ENCODE results near the gene KCNQ1. TPM values are rescaled to one million over a fixed set of nuclear protein-coding genes. Genes with fewer than 3 reads are reported as not detected.

Gene KCNQ1
- total RNA-seq, 1 experiment from 2014 or later: 10.7 TPM

DNA sequence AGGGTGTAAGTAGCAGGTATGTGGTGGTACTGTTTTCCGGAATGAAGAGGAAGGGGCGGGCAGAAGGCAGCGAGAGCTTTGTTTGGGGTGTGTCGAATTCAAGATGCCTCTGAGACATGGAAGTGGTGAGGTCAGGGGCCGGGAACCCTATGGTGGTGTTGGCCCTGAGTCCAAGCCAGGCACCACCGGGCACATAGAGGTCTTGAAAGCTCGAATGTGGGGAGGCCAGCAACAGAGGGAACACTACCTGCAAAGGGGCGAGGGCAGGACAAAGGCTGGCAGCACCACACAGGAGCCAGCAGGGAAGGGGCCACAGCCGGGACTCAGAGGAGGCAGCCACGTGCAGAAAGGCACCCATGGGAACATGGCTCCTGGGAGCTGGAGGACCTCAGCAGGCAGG lies 383.0 kb downstream of the KCNQ1 start:
- Histone ChIP-seq H2AFZ (ENCODE audit: low read depth, low read length, poor library complexity, severe bottlenecking) (no peak overlapping the region), H3K27me3 (ENCODE audit: insufficient read depth, low read length) (no peaks in the 10 kb centered on the region), H3K27ac (ENCODE audit: low read depth, low read length) (no peak overlapping the region), H4K20me1 (ENCODE audit: insufficient read depth) (no peaks in the 10 kb centered on the region), H3K4me3 (replicated peaks in 1 of 2; ENCODE audit: low read depth in 1 of 2, low read length in 2 of 2) (no peak overlapping the region), H3K36me3 (ENCODE audit: control insufficient read depth in 1 of 2, insufficient read depth in 2 of 2, low read length in 2 of 2) (no peaks in the 10 kb centered on the region), H3K4me1 (ENCODE audit: control insufficient read depth in 1 of 2, insufficient read depth in 2 of 2, low read length in 2 of 2) (no peaks in the 10 kb centered on the region), H3K9ac (ENCODE audit: low read length) (no peak overlapping the region), H3K4me2 (ENCODE audit: low read length) (no peak overlapping the region), H3K79me2 (ENCODE audit: insufficient read depth, low read length) (no peaks in the 10 kb centered on the region), H3K9me2 (ENCODE audit: insufficient read depth) (no peaks in the 10 kb centered on the region), H3K9me3 (ENCODE audit: control insufficient read depth in 1 of 2, insufficient read depth in 1 of 2, low read depth in 1 of 2, low read length in 2 of 2) (peaks cover 8 to 10% of the 10 kb centered on the region in 2 experiments; a peak in 3 of 4 replicates)
- ChIA-PET POLR2A (no interaction called here), RAD21 (ENCODE audit: low non-redundant PET in 1 of 2, low total read pairs in 2 of 2, uncharacterized antibody in 2 of 2, unreplicated experiment in 2 of 2) (no interaction called here), CTCF (no interaction called here)
- DNase-seq (ENCODE audit: low read depth, low spot score): no peak
- intact Hi-C loops (cut with micrococcal nuclease): no loop called here
- BruUV-seq (replicated peaks): no TSS peak
- TF ChIP-seq, protein P1, sequence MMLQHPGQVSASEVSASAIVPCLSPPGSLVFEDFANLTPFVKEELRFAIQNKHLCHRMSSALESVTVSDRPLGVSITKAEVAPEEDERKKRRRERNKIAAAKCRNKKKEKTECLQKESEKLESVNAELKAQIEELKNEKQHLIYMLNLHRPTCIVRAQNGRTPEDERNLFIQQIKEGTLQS (IDR thresholded peaks at IDR 0.05): no peak
- no peak for TF ChIP-seq ZFX (IDR thresholded peaks at IDR 0.05)
- no peak for ATAC-seq

DNA sequence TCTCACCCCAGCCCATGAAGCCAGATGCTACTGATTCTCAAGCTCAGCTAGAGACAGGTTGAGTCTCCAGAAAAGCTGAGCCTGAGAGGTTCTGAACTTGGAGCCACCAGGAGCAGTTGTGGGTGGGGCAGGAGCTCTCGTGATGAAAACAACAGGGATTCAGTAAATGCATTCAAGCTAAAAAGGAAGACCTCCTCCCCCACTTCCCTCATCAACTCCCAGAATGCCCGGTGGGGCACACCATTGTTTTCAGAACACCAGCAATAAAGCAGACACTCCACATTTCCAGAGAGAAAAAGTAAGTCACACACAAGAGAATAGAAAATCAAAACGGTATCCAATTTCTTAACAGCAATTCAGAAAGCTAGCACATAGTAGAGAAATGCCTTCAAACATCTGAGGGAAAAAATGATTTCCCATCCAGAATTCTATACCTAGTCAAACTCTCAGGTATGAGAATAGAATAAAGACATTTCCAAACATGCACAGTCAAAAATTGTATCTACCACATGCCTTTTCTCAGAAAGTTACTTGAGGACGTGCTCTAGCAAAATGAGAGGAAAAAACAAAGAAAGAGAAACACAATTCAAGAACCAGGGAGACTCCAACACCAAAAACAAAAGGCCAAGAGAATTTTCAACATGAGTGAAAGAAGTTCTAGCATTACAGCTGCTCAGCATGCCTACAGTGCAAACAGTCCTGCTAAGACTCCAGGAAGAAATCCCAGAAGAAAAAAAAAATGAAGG lies 383.9 kb downstream of the KCNQ1 start:
- Histone ChIP-seq H2AFZ (ENCODE audit: low read depth, low read length, poor library complexity, severe bottlenecking) (no peak overlapping the region), H3K79me2 (ENCODE audit: insufficient read depth, low read length) (no peaks in the 10 kb centered on the region), H4K20me1 (ENCODE audit: insufficient read depth) (no peaks in the 10 kb centered on the region), H3K27me3 (ENCODE audit: insufficient read depth, low read length) (no peaks in the 10 kb centered on the region), H3K27ac (ENCODE audit: low read depth, low read length) (no peak overlapping the region), H3K36me3 (ENCODE audit: control insufficient read depth in 1 of 2, insufficient read depth in 2 of 2, low read length in 2 of 2) (no peaks in the 10 kb centered on the region), H3K9ac (ENCODE audit: low read length) (no peak overlapping the region), H3K9me2 (ENCODE audit: insufficient read depth) (no peaks in the 10 kb centered on the region), H3K4me1 (ENCODE audit: control insufficient read depth in 1 of 2, insufficient read depth in 2 of 2, low read length in 2 of 2) (no peaks in the 10 kb centered on the region), H3K4me3 (replicated peaks in 1 of 2; ENCODE audit: low read depth in 1 of 2, low read length in 2 of 2) (no peak overlapping the region), H3K4me2 (ENCODE audit: low read length) (no peak overlapping the region), H3K9me3 (ENCODE audit: control insufficient read depth in 1 of 2, insufficient read depth in 1 of 2, low read depth in 1 of 2, low read length in 2 of 2) (peaks cover 4 to 6% of the 10 kb centered on the region in 2 experiments; a peak in 3 of 4 replicates)
- DNase-seq (ENCODE audit: low read depth, low spot score): no peak
- ChIA-PET RAD21 (ENCODE audit: low non-redundant PET in 1 of 2, low total read pairs in 2 of 2, uncharacterized antibody in 2 of 2, unreplicated experiment in 2 of 2) (no interaction called here), CTCF (no interaction called here), POLR2A (no interaction called here)
- no peak for TF ChIP-seq CEBPB (IDR thresholded peaks at IDR 0.05; ENCODE audit: low read depth)
- intact Hi-C loops (cut with micrococcal nuclease): no loop called here
- BruUV-seq (replicated peaks): no TSS peak
- no peak for ATAC-seq
